Neural cell (in vitro differentiated cells): ENCODE measurements around the gene RNF223. TPM values are rescaled to one million over a fixed set of nuclear protein-coding genes. Genes with fewer than 3 reads are reported as not detected.

Source experiments
- H2AFZ ChIP-seq: fragments of 200-600, 300-800 bp; sonication (generic), shearing (Covaris generic); 2 replicates; pipeline ENCODE4 v1.6.0; 2014; ENCODE audit warnings: low read depth, mild to moderate bottlenecking, antibody characterized with exemption, low read length, moderate library complexity
- H3F3A ChIP-seq: fragments of 200-600 bp; shearing (Covaris generic); 2 replicates; pipeline ENCODE4 v1.6.1; 2016; ENCODE audit warnings: mild to moderate bottlenecking, moderate library complexity, mixed read lengths, antibody characterized with exemption, low read length; ENCODE audit not compliant: insufficient read depth, poor library complexity, severe bottlenecking
- H3K27ac ChIP-seq: fragments of 200-600, 300-800 bp; sonication (generic), shearing (Covaris generic); 2 replicates; pipeline ENCODE4 v1.5.1; 2014; ENCODE audit warnings: mild to moderate bottlenecking, low read length, moderate library complexity
- H3K27me3 ChIP-seq: fragments of 300-800, 200-600 bp; sonication (generic), shearing (Covaris generic); 2 replicates; pipeline ENCODE4 v1.6.0; 2014; ENCODE audit warnings: mild to moderate bottlenecking, low read depth, low read length, moderate library complexity; ENCODE audit not compliant: insufficient read depth
- H3K36me3 ChIP-seq: fragments of 300-800, 200-600 bp; sonication (generic), shearing (Covaris generic); 2 replicates; pipeline ENCODE4 v1.5.1; 2014; ENCODE audit warnings: mild to moderate bottlenecking, antibody characterized with exemption, low read length, moderate library complexity; ENCODE audit not compliant: insufficient read depth
- H3K4me2 ChIP-seq: fragments of 300-800, 200-600 bp; sonication (generic), shearing (Covaris generic); 2 replicates; pipeline ENCODE4 v1.6.0; 2014; ENCODE audit warnings: mild to moderate bottlenecking, low read length
- H3K4me3 ChIP-seq: fragments of 300-800, 200-600 bp; sonication (generic), shearing (Covaris generic); 2 replicates; pipeline ENCODE4 v1.5.1; 2014; ENCODE audit warnings: mild to moderate bottlenecking, low read length, moderate library complexity
- H3K79me2 ChIP-seq: fragments of 200-600 bp; shearing (Covaris generic); replicated peaks from 2 replicates; pipeline ENCODE4 v1.6.0; 2014; ENCODE audit warnings: mild to moderate bottlenecking, low read length, moderate library complexity; ENCODE audit not compliant: insufficient read depth
- H3K9ac ChIP-seq: fragments of 300-800, 200-600 bp; sonication (generic), shearing (Covaris generic); 2 replicates; pipeline ENCODE4 v1.6.1; 2016; ENCODE audit warnings: mild to moderate bottlenecking, low read length, mixed read lengths
- H3K9me2 ChIP-seq: fragments of 200-600 bp; shearing (Covaris generic); 2 replicates; pipeline ENCODE4 v1.6.1; 2016; ENCODE audit warnings: mild to moderate bottlenecking, low read length, mixed read lengths; ENCODE audit not compliant: insufficient read depth
- H3K9me3 ChIP-seq: fragments of 200-600, 300-800 bp; sonication (generic), shearing (Covaris generic); 2 replicates; pipeline ENCODE4 v1.6.1; 2016; ENCODE audit warnings: mild to moderate bottlenecking, mixed run types, low read length, moderate library complexity, mixed read lengths
- H4K20me1 ChIP-seq: fragments of 200-600 bp; shearing (Covaris generic); 2 replicates; pipeline ENCODE4 v1.6.1; 2016; ENCODE audit warnings: mild to moderate bottlenecking, mixed run types; ENCODE audit not compliant: insufficient read depth
- CTCF ChIP-seq: fragments of 450-650 bp; IDR thresholded peaks from 2 replicates; pipeline ENCODE4 v1.5.1; 2014; ENCODE audit warnings: antibody characterized with exemption, mild to moderate bottlenecking, moderate library complexity; ENCODE audit not compliant: poor library complexity, severe bottlenecking
- EP300 ChIP-seq: fragments of 450-650 bp; conservative IDR thresholded peaks from 2 replicates; pipeline ENCODE4 v1.6.1; 2014; ENCODE audit warnings: antibody characterized with exemption, mild to moderate bottlenecking, moderate library complexity; ENCODE audit not compliant: poor library complexity, severe bottlenecking
- EZH2 ChIP-seq: fragments of 200-600, 300-800 bp; shearing (Covaris generic), sonication (generic); IDR thresholded peaks from 2 replicates; pipeline ENCODE4 v1.6.1; 2014; ENCODE audit warnings: antibody characterized with exemption, low read length, borderline replicate concordance, mild to moderate bottlenecking; ENCODE audit not compliant: insufficient read depth, poor library complexity, severe bottlenecking
- MXI1 ChIP-seq: fragments of 450-650 bp; conservative IDR thresholded peaks from 2 replicates; pipeline ENCODE4 v1.6.1; 2014; ENCODE audit warnings: antibody characterized with exemption, mild to moderate bottlenecking; ENCODE audit not compliant: poor library complexity, severe bottlenecking
- POLR2AphosphoS5 ChIP-seq: IDR thresholded peaks from 2 replicates; pipeline ENCODE4 v1.6.1; 2012
- RAD21 ChIP-seq: fragments of 450-650 bp; conservative IDR thresholded peaks from 2 replicates; pipeline ENCODE4 v1.6.1; 2014; ENCODE audit warnings: antibody characterized with exemption, mild to moderate bottlenecking, moderate library complexity
- REST ChIP-seq: IDR thresholded peaks from 2 replicates; pipeline ENCODE4 v1.6.1; 2012; ENCODE audit warnings: borderline replicate concordance
- SMC3 ChIP-seq: fragments of 450-650 bp; conservative IDR thresholded peaks from 2 replicates; pipeline ENCODE4 v1.6.1; 2014; ENCODE audit warnings: antibody characterized with exemption, mild to moderate bottlenecking, moderate library complexity; ENCODE audit not compliant: poor library complexity
- TAF1 ChIP-seq: IDR thresholded peaks from 2 replicates; pipeline ENCODE4 v1.6.1; 2012; ENCODE audit warnings: low read depth
- polyA plus RNA-seq: library from polyadenylated mRNA; depleted of rRNA; stranded (reverse); fragments of >200 nt; gene quantifications from 2 replicates; pipeline ENCODE4 v1.2.3, GENCODE V29; 2014

Gene RNF223
- polyA plus RNA-seq, 1 donor from 2014 or later = not detected

- Histone ChIP-seq H3K27ac (no peak overlapping the region), H3K79me2 (no peaks in the 10 kb centered on the region), H4K20me1 (no peaks in the 10 kb centered on the region), H2AFZ (no peak overlapping the region), H3K36me3 (no peaks in the 10 kb centered on the region), H3K9ac (no peak overlapping the region), H3K9me2 (no peaks in the 10 kb centered on the region), H3F3A (no peaks in the 10 kb centered on the region), H3K9me3 (no peaks in the 10 kb centered on the region), H3K4me3 (no peak overlapping the region), H3K4me2 (no peak overlapping the region), H3K27me3 (no peaks in the 10 kb centered on the region)
- TF ChIP-seq EZH2 (no peak), EP300 (no peak), POLR2AphosphoS5 (no peak), SMC3 (no peak), MXI1 (no peak), TAF1 (no peak)
Measured at GRCh38 chr1:1111516-1112236, 37.6 kb upstream of the RNF223 start.

- Histone ChIP-seq H2AFZ (no peak overlapping the region), H3K4me3 (no peak overlapping the region), H3K27me3 (no peaks in the 10 kb centered on the region), H3K4me2 (no peak overlapping the region), H3K36me3 (no peaks in the 10 kb centered on the region), H3K9me3 (no peaks in the 10 kb centered on the region), H3K27ac (no peak overlapping the region), H3F3A (no peaks in the 10 kb centered on the region), H4K20me1 (no peaks in the 10 kb centered on the region), H3K79me2 (no peaks in the 10 kb centered on the region), H3K9me2 (no peaks in the 10 kb centered on the region), H3K9ac (no peak overlapping the region)
- TF ChIP-seq CTCF (no peak), RAD21 (no peak), POLR2AphosphoS5 (no peak), EZH2 (no peak), EP300 (no peak)
Measured at GRCh38 chr1:1110561-1110971, 36.5 kb upstream of the RNF223 start.

- Histone ChIP-seq H3K4me3 (no peak overlapping the region), H3K79me2 (no peaks in the 10 kb centered on the region), H3F3A (no peaks in the 10 kb centered on the region), H3K4me2 (no peak overlapping the region), H3K9ac (no peak overlapping the region), H3K9me3 (no peaks in the 10 kb centered on the region), H4K20me1 (no peaks in the 10 kb centered on the region), H3K36me3 (no peaks in the 10 kb centered on the region), H3K27me3 (no peaks in the 10 kb centered on the region), H3K9me2 (no peaks in the 10 kb centered on the region), H3K27ac (no peak overlapping the region), H2AFZ (no peak overlapping the region)
- TF ChIP-seq EP300 = no peak
- no peak for TF ChIP-seq SMC3
- TF ChIP-seq POLR2AphosphoS5 = no peak
- TF ChIP-seq CTCF = no peak
- TF ChIP-seq MXI1 = no peak
- TF ChIP-seq RAD21 = no peak
- TF ChIP-seq REST = no peak
- no peak for TF ChIP-seq EZH2
- TF ChIP-seq TAF1 = no peak
Measured at GRCh38 chr1:1109743-1110142, 35.6 kb upstream of the RNF223 start.
